RWPE1 (cell line): ENCODE data around the gene STH.

ENCODE experiments used
- CTCF ChIA-PET: fragments of 350-600 bp; sonication (Branson Sonifier 250); formaldehyde crosslinking; extraction: SDS; loops from one replicate; lab custom pipeline; 2021; lab: Yijun Ruan, JAX
- POLR2A ChIA-PET: fragments of 400-600 bp; formaldehyde crosslinking; extraction: SDS; loops from one replicate; lab custom pipeline; 2020; ENCODE audit warnings: antibody characterized with exemption; ENCODE audit not compliant: low non-redundant PET; lab: Yijun Ruan, JAX
- DNase-seq: peaks from one replicate; pipeline ENCODE4 v3.0.0; 2012; ENCODE audit warnings: low spot score
- H3K27ac ChIP-seq: fragments of 450-650 bp; 2 replicates; pipeline ENCODE4 v1.5.1; 2017
- TF ChIP-seq, protein P1 (sequence below): fragments of 450-650 bp; conservative IDR thresholded peaks from 2 replicates; pipeline ENCODE4 v1.5.1; 2017; ENCODE audit warnings: low read depth, mild to moderate bottlenecking

STH gene

GRCh38 chr17:45999900-46000290 is 845 bp downstream of the STH start:
- ChIA-PET POLR2A (no interaction called here), CTCF (no interaction called here)
- TF ChIP-seq, protein P1, sequence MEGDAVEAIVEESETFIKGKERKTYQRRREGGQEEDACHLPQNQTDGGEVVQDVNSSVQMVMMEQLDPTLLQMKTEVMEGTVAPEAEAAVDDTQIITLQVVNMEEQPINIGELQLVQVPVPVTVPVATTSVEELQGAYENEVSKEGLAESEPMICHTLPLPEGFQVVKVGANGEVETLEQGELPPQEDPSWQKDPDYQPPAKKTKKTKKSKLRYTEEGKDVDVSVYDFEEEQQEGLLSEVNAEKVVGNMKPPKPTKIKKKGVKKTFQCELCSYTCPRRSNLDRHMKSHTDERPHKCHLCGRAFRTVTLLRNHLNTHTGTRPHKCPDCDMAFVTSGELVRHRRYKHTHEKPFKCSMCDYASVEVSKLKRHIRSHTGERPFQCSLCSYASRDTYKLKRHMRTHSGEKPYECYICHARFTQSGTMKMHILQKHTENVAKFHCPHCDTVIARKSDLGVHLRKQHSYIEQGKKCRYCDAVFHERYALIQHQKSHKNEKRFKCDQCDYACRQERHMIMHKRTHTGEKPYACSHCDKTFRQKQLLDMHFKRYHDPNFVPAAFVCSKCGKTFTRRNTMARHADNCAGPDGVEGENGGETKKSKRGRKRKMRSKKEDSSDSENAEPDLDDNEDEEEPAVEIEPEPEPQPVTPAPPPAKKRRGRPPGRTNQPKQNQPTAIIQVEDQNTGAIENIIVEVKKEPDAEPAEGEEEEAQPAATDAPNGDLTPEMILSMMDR = no peak
- H3K27ac ChIP-seq = no peak overlapping the region
- DNase-seq = no peak

GRCh38 chr17:46000292-46000691 is 1.2 kb downstream of the STH start:
- DNase-seq = no peak
- CTCF ChIA-PET = no interaction called here

GRCh38 chr17:46000757-46001156 is 1.7 kb downstream of the STH start:
- DNase-seq = no peak
- no peak overlapping the region for H3K27ac ChIP-seq
- ChIA-PET CTCF (no interaction called here), POLR2A (no interaction called here)
- TF ChIP-seq, protein P1 = no peak

More at GRCh38 chr17:46000292-46000691, 1.2 kb downstream of the STH start:
- H3K27ac ChIP-seq = no peak overlapping the region
- POLR2A ChIA-PET = no interaction called here
- TF ChIP-seq, protein P1 = no peak

DNA sequence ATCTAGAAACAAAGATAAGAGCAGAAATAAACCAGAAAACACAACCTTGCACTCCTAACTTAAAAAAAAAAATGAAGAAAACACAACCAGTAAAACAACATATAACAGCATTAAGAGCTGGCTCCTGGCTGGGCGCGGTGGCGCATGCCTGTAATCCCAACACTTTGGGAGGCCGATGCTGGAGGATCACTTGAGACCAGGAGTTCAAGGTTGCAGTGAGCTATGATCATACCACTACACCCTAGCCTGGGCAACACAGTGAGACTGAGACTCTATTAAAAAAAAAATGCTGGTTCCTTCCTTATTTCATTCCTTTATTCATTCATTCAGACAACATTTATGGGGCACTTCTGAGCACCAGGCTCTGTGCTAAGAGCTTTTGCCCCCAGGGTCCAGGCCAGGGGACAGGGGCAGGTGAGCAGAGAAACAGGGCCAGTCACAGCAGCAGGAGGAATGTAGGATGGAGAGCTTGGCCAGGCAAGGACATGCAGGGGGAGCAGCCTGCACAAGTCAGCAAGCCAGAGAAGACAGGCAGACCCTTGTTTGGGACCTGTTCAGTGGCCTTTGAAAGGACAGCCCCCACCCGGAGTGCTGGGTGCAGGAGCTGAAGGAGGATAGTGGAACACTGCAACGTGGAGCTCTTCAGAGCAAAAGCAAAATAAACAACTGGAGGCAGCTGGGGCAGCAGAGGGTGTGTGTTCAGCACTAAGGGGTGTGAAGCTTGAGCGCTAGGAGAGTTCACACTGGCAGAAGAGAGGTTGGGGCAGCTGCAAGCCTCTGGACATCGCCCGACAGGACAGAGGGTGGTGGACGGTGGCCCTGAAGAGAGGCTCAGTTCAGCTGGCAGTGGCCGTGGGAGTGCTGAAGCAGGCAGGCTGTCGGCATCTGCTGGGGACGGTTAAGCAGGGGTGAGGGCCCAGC is 2.6 kb downstream of the STH start:
- TF ChIP-seq, protein P1 = no peak
- DNase-seq = no peak
- ChIA-PET POLR2A (no interaction called here), CTCF (interaction anchor here (0.6 to 0.9 kb wide), 4 partner anchors 46 to 793 kb away, joined by 3 to 6 read pairs (median 6); no protein-coding TSS in a partner anchor)
- H3K27ac ChIP-seq = no peak overlapping the region

DNA sequence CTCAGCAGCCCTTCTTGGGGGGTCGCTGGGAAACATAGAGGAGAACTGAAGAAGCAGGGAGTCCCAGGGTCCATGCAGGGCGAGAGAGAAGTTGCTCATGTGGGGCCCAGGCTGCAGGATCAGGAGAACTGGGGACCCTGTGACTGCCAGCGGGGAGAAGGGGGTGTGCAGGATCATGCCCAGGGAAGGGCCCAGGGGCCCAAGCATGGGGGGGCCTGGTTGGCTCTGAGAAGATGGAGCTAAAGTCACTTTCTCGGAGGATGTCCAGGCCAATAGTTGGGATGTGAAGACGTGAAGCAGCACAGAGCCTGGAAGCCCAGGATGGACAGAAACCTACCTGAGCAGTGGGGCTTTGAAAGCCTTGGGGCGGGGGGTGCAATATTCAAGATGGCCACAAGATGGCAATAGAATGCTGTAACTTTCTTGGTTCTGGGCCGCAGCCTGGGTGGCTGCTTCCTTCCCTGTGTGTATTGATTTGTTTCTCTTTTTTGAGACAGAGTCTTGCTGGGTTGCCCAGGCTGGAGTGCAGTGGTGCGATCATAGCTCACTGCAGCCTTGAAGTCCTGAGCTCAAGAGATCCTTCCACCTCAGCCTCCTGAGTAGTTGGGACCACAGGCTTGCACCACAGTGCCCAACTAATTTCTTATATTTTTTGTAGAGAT is 3.4 kb downstream of the STH start:
- TF ChIP-seq, protein P1 = peak; percentile 95
- POLR2A ChIA-PET = no interaction called here
- DNase-seq = peak; percentile 70
- no peak overlapping the region for H3K27ac ChIP-seq
- CTCF ChIA-PET = interaction anchor here (0.6 to 0.9 kb wide), 2 partner anchors 210 to 281 kb away, joined by 3 to 6 read pairs; no protein-coding TSS in a partner anchor

GRCh38 chr17:46002973-46003316 is 3.9 kb downstream of the STH start:
- ChIA-PET CTCF (interaction anchor here (0.6 to 1.7 kb wide), 2 partner anchors 210 to 281 kb away, joined by 3 to 9 read pairs; no protein-coding TSS in a partner anchor), POLR2A (no interaction called here)
- H3K27ac ChIP-seq = no peak overlapping the region
- TF ChIP-seq, protein P1 = no peak
- DNase-seq = no peak
